ENCODE results near the gene CSTB.

- TF ChIP-seq CTCF (IDR thresholded peaks at IDR 0.05), result no peak
- no peak for TF ChIP-seq POLR2A (IDR thresholded peaks at IDR 0.05)
These were observed 16.3 kb upstream of the CSTB start for GRCh38 chr21:43792406-43792805.

All from esophagus squamous epithelium (tissue), 4 donors.